ENCODE data around the gene MANSC4. TPM values are rescaled to one million over a fixed set of nuclear protein-coding genes. Genes with fewer than 3 reads are reported as not detected.

Gene MANSC4
- total and polyA plus RNA-seq, 9 donors = 0.10 to 0.36 (median 0.25) TPM; not detected in 4

DNA sequence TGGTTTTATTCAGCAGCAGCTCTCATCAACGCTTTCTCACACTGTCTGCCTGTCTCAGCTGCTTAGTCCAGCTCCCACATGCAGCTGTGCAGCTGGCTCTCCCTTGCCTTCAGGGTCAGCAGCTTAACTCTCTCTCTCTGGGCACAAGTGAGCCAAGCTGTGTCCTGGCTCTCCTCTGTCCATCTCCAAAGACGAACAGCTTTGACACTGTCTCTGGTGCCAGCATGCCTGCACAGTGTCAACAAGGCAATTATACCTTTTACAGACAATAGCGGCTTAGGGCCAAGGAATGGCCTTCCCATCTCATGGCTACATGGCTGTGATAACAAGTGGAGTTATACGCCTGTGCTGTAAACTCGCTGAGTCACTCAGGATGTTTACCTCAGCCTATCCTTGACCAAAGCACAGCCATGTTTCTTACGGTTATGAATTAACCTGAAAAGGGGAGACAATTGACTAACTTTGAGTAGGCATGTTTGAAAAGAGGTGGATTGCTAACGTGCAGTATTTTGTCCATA is 38.4 kb upstream of the MANSC4 start:
- peak in 4 of 5 donors; percentile 27 to 38 (median 32) for DNase-seq
- H3K27ac ChIP-seq = peak overlapping the region in 1 of 2 donors; percentile 11
- no peaks in the 10 kb centered on the region for H3K9me3 ChIP-seq
- intact Hi-C loops (cut with DNase I) = loop anchor here in 1 of 4 donors (10.0 kb wide), 1 partner anchor 74 kb away; no protein-coding TSS in a partner anchor
- no peak overlapping the region for H3K4me3 ChIP-seq
- no peaks in the 10 kb centered on the region for H3K36me3 ChIP-seq
- WGBS, 3 donors = 23 to 36% (median 28%) methylated on average over 7 of the region's 7 CpGs
- no peaks in the 10 kb centered on the region for H3K27me3 ChIP-seq
- H3K4me1 ChIP-seq (ENCODE audit: insufficient read depth) = peaks cover 2% of the 10 kb centered on the region
- TF ChIP-seq EP300 (IDR thresholded peaks at IDR 0.05) = no peak
- no peak for TF ChIP-seq POLR2A (IDR thresholded peaks at IDR 0.05)
- TF ChIP-seq, protein P1, sequence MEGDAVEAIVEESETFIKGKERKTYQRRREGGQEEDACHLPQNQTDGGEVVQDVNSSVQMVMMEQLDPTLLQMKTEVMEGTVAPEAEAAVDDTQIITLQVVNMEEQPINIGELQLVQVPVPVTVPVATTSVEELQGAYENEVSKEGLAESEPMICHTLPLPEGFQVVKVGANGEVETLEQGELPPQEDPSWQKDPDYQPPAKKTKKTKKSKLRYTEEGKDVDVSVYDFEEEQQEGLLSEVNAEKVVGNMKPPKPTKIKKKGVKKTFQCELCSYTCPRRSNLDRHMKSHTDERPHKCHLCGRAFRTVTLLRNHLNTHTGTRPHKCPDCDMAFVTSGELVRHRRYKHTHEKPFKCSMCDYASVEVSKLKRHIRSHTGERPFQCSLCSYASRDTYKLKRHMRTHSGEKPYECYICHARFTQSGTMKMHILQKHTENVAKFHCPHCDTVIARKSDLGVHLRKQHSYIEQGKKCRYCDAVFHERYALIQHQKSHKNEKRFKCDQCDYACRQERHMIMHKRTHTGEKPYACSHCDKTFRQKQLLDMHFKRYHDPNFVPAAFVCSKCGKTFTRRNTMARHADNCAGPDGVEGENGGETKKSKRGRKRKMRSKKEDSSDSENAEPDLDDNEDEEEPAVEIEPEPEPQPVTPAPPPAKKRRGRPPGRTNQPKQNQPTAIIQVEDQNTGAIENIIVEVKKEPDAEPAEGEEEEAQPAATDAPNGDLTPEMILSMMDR (IDR thresholded peaks at IDR 0.05) = no peak

DNA sequence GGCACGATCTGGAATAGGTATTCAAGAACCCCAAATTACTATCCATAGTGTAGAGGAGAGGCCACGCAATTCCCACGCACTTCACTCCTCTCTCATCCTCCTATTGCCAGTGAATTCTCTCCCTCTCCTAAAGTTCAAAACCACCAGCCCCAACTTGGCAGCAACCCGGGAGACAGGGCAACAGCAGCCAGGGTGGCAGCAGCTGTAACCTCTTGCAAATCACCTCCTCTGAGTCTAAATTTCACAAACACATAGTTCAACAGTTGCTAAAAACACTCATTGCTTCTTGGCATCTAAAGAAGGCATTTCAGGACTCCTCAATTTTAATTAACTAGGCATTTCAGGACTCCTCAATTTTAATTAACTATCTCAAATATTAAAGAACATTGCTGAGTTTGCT is 37.7 kb upstream of the MANSC4 start:
- no peak for DNase-seq
- intact Hi-C loops (cut with DNase I) = loop anchor here in 1 of 4 donors (10.0 kb wide), 1 partner anchor 73 kb away; no protein-coding TSS in a partner anchor
- H3K27ac ChIP-seq = no peak overlapping the region
- WGBS, 3 donors = 59 to 70% (median 66%) methylated on average over 4 of the region's 4 CpGs
- H3K9me3 ChIP-seq = no peaks in the 10 kb centered on the region
- no peaks in the 10 kb centered on the region for H3K27me3 ChIP-seq
- H3K4me1 ChIP-seq (ENCODE audit: insufficient read depth) = peaks cover 2% of the 10 kb centered on the region
- no peaks in the 10 kb centered on the region for H3K36me3 ChIP-seq
- TF ChIP-seq EP300 (IDR thresholded peaks at IDR 0.05) (no peak), POLR2A (IDR thresholded peaks at IDR 0.05) (no peak)
- TF ChIP-seq, protein P1 (IDR thresholded peaks at IDR 0.05) = no peak
- H3K4me3 ChIP-seq = no peak overlapping the region

DNA sequence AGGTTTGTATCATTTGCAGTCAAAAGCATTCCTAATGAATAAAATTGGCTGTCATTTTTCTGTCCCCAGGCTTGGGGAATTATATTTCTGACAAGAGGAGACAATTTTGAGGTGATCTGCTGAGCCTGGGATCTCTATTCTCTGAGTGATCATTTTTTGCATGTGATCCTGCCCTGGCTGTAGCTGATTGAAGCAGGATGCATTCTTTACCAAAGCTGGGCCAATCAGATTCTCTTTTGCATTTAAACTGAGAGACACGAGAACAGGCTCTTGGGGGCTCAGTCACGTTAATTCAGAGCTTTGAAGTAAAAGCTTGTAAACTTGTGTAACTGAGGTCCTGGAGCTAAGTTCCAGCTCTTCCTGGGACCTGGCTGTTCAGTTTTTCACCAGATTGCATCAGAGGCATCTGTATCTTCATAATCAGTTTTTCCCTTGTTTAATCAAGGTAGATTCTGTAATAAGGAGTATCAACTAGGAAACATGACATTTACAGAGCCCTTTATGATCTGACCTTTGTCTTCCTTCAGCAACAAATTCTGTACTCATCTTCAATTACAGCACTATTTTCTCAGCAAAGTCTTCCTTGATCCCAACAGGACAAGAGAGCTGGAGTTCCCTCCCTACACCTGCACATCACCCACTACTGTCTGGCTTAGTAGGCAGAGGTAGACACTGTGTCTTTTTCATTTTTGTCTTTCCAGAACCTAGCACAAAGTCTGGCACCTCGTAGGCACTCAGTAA is 35.0 kb upstream of the MANSC4 start:
- 23 to 40% (median 30%) methylated on average over 3 of the region's 3 CpGs for WGBS, 3 donors
- no peak overlapping the region for H3K27ac ChIP-seq
- intact Hi-C loops (cut with DNase I) = loop anchor here in 1 of 4 donors (10.0 kb wide), 1 partner anchor 70 kb away; no protein-coding TSS in a partner anchor

DNA sequence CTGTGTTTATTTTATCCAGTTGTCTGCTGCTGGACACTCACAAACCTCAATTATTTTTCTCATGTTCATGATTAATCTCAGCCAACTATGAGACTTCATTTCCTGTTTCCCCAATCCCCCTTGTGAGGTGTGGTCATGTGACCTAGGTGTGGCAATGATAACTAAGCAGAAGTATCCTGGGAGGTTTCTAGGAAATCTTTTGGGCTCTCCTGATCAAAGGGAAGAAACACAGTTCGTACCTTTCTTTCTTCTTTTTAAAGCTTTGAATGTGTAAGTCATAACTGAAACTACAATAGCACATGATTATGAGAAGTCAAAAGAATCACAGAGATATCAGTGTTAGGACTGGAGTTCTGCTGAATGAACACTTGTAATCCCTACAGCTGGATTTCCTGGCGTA is 34.4 kb upstream of the MANSC4 start:
- Histone ChIP-seq H3K36me3 (no peaks in the 10 kb centered on the region), H3K27me3 (no peaks in the 10 kb centered on the region), H3K9me3 (no peaks in the 10 kb centered on the region), H3K27ac (no peak overlapping the region), H3K4me3 (no peak overlapping the region), H3K4me1 (ENCODE audit: insufficient read depth) (peaks cover 2% of the 10 kb centered on the region)
- TF ChIP-seq EP300 (IDR thresholded peaks at IDR 0.05) = no peak
- TF ChIP-seq, protein P1 (IDR thresholded peaks at IDR 0.05) = no peak
- no peak for TF ChIP-seq POLR2A (IDR thresholded peaks at IDR 0.05)
- intact Hi-C loops (cut with DNase I) = loop anchor here in 1 of 4 donors (10.0 kb wide), 1 partner anchor 70 kb away; no protein-coding TSS in a partner anchor
- WGBS, 3 donors = 55 to 73% (median 58%) methylated on average over 2 of the region's 2 CpGs
- DNase-seq = no peak

More for the DNA sequence above, 35.0 kb upstream of the MANSC4 start:
- Histone ChIP-seq H3K4me3 (no peak overlapping the region), H3K27me3 (no peaks in the 10 kb centered on the region), H3K4me1 (ENCODE audit: insufficient read depth) (peaks cover 2% of the 10 kb centered on the region), H3K9me3 (no peaks in the 10 kb centered on the region), H3K36me3 (no peaks in the 10 kb centered on the region)
- no peak for DNase-seq
- TF ChIP-seq POLR2A (IDR thresholded peaks at IDR 0.05) (no peak), EP300 (IDR thresholded peaks at IDR 0.05) (no peak)
- TF ChIP-seq, protein P1 (IDR thresholded peaks at IDR 0.05) = no peak
